Non-pigmented ciliary epithelial cell (primary cell): ENCODE results near the gene NBPF3.
"Not testable (repeated sequence)": the region's sequence is repeated elsewhere in the genome, so short reads cannot be mapped to it uniquely, and the experiment has no call there.

Source experiments
- DNase-seq: peaks from one replicate; pipeline ENCODE4 v3.0.0-alpha.2; 2010; ENCODE audit warnings: low read depth

Gene NBPF3, protein sequence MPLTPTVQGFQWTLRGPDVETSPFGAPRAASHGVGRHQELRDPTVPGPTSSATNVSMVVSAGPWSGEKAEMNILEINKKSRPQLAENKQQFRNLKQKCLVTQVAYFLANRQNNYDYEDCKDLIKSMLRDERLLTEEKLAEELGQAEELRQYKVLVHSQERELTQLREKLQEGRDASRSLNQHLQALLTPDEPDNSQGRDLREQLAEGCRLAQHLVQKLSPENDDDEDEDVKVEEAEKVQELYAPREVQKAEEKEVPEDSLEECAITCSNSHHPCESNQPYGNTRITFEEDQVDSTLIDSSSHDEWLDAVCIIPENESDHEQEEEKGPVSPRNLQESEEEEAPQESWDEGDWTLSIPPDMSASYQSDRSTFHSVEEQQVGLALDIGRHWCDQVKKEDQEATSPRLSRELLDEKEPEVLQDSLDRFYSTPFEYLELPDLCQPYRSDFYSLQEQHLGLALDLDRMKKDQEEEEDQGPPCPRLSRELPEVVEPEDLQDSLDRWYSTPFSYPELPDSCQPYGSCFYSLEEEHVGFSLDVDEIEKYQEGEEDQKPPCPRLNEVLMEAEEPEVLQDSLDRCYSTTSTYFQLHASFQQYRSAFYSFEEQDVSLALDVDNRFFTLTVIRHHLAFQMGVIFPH

DNA sequence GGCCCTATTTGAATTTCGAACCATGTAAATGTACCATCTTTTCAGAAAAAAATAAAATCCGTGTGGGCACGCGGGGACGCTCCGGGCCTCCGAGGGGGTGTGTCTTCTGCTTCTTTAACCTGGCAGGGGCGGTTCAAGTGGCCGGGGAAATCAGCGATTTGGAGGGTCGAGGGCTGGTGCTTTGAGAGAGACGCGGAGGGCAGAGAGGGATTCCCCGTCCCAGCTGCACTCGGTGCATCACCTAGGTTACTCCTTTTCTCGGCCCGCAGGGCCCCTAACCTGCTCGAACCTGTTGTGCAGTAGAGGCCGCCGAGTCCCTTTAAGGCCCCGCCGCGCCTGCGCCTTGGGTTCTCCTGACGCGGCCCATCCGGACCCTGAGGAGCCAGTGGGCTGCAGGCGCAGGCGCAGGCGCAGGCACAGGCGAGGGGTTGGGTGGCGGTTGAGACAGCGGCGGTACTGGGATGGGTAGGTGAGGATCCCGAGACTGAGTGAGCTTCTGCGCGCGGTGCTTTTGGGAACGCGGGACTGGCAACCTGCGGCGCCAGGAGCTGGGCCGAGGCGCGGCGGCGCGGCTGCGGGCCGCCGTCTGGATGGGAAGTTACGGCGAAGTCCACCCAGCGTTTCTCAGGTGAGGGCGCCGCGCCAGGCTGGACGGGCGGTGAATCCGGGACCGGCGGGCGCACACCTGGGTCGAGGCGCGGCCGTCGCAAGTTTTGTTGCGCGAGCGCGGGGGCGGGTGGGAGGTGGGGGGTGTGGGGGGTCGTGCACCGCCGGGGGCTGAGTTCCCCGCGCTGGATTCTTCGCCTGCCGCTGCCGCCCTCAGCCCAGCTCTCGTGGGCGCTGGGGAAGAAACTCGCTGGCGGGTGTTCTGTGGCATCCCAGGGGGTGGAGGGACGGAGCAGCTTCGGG lies at the start of gene NBPF3:
TSS of gene NBPF3 (plus strand) at position 417 of the 909 bp plus-strand sequence. CDS start 4,950 bp downstream, outside the sequence.
- no peak for DNase-seq

DNA sequence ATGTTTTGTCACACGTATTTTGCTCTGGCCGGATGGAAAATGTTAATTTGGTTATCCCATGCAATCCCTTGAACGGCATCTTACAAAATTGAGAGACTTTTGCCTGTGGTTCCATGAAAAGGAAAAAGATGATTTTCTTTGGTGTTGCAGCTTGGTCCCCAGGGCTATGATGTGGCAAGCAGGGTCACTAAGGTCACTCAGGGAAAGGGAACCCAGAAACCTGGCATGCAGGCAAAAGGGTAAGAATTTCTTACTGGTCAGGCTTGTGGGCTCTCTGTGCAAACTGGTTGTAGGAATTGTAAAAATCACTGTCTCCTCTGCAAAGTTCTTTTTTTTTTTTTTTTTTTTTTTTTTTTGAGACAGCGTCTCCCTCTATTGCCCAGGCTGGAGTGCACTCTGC lies 48.4 kb upstream of the NBPF3 start:
- no peak for DNase-seq

GRCh38 chr1:21392587-21393263 lies 47.2 kb upstream of the NBPF3 start:
- DNase-seq: no peak

- DNase-seq: no peak
Observed at GRCh38 chr1:21396516-21396915, 43.4 kb upstream of the NBPF3 start.

DNA sequence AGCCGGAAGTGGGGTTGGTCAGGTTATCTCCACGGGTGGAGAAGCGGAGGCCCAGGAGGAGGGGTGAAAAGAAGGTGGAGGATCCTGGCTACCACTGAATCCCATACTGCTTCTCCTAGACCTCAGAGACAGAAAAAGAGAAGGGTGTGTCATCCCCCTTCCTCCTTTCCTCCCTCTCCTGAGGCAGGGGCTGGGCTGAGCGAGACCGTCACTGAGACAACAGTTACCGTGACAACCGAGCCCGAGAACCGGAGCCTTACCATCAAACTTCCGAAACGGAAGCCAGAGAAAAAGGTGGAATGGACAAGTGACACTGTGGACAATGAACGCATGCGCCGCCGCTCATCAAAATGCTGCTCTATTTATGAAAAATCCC lies 42.1 kb upstream of the NBPF3 start:
- DNase-seq: no peak

GRCh38 chr1:21401726-21402346 lies 38.1 kb upstream of the NBPF3 start:
- not testable (repeated sequence) for DNase-seq

DNA sequence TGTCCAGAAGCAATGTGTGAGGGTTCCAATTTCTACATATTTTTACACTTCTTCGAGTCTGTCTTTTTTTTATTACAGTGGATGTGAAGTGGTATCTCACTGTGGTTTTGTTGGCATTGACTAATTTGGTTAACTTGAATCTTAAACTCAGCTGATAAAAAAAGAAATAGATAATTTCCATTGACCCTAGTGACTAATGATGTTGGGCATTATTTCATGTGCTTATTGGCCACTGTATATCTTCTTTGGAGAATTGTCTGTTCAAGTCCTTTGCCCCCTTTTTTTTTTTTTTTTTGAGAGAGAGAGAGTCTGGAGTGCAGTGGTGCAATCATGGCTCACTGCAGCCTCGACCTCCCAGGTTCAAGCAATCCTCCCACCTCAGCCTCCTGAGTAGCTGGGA lies 33.3 kb upstream of the NBPF3 start:
- no peak for DNase-seq

- not testable (repeated sequence) for DNase-seq
Observed at GRCh38 chr1:21409897-21410296, 30.0 kb upstream of the NBPF3 start.

- DNase-seq: no peak
Observed at GRCh38 chr1:21414015-21414414, 25.9 kb upstream of the NBPF3 start.

- not testable (repeated sequence) for DNase-seq
Observed at GRCh38 chr1:21420378-21420777, 19.6 kb upstream of the NBPF3 start.

GRCh38 chr1:21421307-21421706 lies 18.6 kb upstream of the NBPF3 start:
- not testable (repeated sequence) for DNase-seq

DNA sequence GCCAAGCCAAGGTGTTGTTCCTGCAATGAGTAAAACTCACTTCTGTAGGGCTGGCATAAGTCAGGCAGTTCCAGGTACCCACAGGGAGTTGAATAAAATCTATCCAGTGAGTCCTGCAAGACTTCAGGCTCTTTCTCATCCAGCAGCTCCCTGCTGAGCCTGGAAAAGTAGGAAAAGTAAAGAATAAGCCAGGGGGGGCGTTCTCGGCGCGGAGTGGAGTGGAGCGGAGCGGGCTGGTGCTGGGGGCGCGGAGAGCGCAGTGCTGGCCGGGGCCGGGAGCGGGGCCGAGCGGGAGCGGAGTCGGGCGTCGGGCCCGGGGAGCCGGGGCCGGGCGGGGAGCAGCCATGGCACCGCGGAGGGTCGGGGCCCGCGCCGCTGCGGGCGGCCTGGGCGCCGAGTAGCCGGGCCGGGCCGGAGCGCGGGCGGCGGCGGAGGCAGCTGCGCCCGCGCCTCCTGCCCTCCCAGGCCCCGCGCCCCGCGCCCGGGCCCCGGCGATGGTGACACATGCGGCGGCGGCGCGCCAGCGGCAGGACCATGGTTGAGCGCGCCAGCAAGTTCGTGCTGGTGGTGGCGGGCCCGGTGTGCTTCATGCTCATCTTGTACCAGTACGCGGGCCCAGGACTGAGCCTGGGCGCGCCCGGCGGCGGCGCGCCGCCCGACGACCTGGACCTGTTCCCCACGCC lies 12.0 kb upstream of the NBPF3 start:
- DNase-seq: not testable (repeated sequence)

- not testable (repeated sequence) for DNase-seq
Observed at GRCh38 chr1:21428481-21429073, 11.4 kb upstream of the NBPF3 start.

DNA sequence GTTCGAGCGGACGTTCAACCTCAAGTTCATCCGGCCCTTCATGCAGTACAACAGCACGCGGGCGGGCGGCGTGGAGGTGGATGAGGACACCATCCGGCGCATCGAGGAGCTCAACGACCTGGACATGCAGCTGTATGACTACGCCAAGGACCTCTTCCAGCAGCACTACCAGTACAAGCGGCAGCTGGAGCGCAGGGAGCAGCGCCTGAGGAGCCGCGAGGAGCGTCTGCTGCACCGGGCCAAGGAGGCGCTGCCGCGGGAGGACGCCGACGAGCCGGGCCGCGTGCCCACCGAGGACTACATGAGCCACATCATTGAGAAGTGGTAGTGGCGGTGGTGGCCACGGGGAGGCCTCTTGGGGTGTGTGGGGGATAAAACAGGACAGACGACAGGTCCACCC lies 10.7 kb upstream of the NBPF3 start:
- DNase-seq: not testable (repeated sequence)

DNA sequence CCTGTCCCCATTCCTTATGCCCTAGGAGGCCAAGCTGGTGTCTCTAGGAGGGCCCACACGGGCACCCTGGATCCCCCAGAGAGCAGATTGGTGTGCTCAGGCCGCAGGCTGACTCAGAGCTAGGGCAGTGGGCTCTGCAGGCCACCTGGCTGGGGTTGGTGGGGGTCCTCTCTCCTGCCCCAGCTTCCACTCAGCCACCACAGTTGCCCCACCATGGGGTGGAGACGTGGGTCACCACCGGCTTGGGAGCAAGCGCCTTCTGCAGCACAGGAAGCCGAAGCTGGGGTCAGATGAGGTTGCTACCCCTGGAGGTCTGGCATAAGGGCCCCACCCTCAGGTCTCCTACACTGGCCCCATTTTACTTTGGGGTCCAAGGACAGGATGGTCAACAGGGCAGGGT lies 9.1 kb upstream of the NBPF3 start:
- DNase-seq: not testable (repeated sequence)

GRCh38 chr1:21434394-21434793 lies 5.5 kb upstream of the NBPF3 start:
- DNase-seq: no peak

DNA sequence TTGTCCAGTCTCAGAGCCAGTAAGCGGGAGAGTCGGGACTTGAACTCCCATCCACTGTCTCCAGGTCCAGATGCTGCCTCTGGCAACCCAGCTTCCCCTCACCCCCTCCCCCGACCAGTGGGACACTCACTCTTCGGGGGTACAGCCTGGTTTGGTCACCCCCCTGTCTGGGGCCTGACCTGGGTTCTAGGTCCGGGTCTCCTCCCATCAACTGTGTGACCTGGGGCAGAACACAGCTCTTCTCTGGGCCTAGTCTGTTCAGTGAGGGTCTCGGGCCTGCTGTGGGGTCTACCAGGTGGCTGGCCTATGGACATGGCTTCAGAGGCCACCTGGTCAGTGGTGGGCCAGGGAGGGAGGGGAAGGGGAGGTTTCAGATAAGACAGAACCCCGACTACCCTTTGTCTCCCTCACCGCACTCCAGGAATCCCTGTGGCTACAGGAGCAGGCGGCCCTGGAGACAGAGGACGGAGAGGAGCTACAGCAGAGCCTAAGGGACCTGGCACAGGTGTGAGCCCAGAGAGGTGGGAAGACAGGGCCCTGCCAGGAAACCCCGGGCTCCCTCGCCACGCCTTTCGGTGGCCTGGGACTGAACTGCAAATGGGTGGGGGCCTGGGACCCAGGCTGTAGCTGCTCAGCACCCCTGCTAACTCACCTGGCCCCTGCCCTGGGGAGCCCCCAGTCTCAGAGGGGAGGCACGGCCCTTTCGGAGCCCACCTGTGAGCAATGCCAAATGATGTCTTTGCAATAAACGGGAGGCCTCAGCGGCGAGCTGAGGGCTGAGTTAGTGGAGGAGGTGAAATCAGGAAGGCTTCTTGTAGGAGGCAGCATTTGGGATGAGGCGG lies 4.1 kb upstream of the NBPF3 start:
- DNase-seq: no peak

DNA sequence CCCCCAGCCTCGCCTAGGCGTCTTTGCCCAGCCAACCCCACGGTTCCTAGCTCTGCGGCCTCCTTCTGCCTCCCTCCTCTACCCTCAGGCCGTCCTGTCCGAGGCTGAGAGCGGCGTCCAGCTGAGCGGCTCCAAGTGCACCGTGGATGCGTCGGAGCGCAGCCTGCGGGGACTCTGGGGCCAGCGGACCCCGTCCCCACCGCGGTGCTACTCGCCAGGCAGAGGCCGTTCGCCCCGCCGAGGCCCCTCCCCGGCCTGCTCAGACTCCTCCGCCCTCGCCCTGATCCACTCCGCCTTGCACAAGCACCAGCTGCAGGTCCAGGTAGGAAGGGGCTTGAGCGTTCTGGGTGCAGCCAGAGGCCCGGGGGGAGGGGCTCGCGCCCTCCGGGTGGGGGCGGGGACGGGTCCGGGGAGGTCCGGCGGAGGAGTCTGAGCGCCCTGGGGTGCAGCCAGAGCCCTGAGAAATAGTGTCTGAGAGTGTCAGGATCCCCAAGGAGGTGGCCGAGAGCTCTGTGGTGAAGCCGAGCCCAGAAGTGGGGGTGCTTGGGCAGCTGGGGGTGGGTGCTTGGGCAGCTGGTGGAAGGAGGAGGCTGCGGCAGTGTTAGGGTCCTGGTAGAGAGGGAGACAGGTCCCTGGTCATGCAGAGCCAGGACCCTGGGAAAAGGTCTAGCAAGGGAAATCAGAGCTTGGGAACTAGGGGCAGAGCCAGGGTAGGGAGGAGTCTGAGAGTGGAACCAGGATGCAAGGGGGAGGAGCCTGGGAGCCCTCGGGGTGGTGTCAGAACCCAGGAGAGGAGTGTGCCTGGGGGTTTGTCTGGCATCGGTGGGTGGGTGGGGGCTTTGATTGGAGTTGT lies 3.2 kb upstream of the NBPF3 start:
- DNase-seq: no peak

- no peak for DNase-seq
Observed at GRCh38 chr1:21437341-21437640, 2.6 kb upstream of the NBPF3 start.
